Activated naive CD8-positive, alpha-beta T cell treated with anti-CD3 and anti-CD28 coated beads for 36 hours (primary cell): ENCODE data around the gene P3H4. TPM values are rescaled to one million over a fixed set of nuclear protein-coding genes. Genes with fewer than 3 reads are reported as not detected.
"Not testable (repeated sequence)": the region's sequence is repeated elsewhere in the genome, so short reads cannot be mapped to it uniquely, and the experiment has no call there.

Experiments used
- DNase-seq: peaks from one replicate; pipeline ENCODE4 v3.0.0; 2021
- H3K27ac Mint-ChIP-seq: one replicate; pipeline ENCODE4 v1.8.0; 2022; ENCODE audit warnings: mild to moderate bottlenecking, moderate library complexity, mixed read lengths
- H3K27me3 Mint-ChIP-seq: one replicate; pipeline ENCODE4 v1.8.0; 2022; ENCODE audit warnings: mild to moderate bottlenecking, mixed read lengths
- H3K36me3 Mint-ChIP-seq: one replicate; pipeline ENCODE4 v1.8.0; 2021; ENCODE audit warnings: mild to moderate bottlenecking, mixed read lengths
- H3K4me1 Mint-ChIP-seq: one replicate; pipeline ENCODE4 v1.8.0; 2021; ENCODE audit warnings: mixed read lengths
- H3K4me3 Mint-ChIP-seq: one replicate; pipeline ENCODE4 v1.8.0; 2022; ENCODE audit warnings: mild to moderate bottlenecking, moderate library complexity, mixed read lengths
- H3K9me3 Mint-ChIP-seq: one replicate; pipeline ENCODE4 v1.8.0; 2022; ENCODE audit warnings: mixed read lengths
- total RNA-seq, 2 experiments: library from RNA; stranded (reverse); gene quantifications; one replicate each; pipeline ENCODE4 v1.2.3, GENCODE V29; 2021

P3H4 gene
- total RNA-seq, 2 experiments from 2014 or later, result 1.5 to 1.8 TPM

DNA sequence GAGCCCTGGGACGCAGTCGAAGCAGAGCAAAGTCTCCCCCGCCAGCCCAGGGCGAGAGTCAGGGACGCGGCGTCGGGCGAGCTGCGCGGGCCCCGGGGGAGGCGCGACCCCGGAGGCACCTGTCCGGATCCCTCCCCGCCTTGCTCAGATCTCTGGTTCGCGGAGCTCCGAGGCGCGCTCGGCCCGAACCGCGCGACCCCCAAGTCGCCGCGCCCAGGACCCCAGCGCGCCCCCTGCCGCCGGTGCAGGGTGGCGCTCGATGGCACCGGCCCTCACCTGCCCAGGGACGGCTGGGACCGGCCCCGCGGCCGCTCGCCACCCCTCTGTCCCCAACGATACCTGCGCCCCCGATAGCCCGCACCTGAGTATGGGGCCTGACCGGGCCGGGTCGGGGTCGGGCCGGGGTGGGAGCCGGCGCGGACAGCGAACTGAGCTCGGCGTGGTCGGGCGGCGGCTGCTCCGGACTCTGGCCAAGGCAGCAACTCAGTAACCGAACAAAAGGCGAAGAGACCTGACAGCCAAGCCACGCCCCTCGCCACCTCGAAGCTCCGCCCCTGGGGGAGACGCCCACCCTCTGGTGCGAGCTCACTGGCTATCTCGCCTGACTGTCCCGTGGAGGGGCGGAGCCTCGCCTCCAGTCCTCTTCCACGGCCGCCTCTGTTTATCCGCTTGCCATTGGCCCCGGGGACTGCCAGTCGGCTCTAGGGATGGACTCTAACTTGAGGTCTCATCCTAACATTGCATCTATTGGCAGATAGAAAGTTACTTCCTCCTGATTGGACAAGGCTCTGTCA, 25.3 kb downstream of the P3H4 start, which contains the start of gene JUP:
TSS of gene JUP (minus strand) at position 485 of the 794 bp plus-strand sequence. CDS start 14,857 bp downstream, outside the sequence.
- Mint-ChIP-seq H3K27ac (no peak within 1 kb of the TSS), H3K9me3 (no peaks in the 10 kb centered on the region), H3K36me3 (no peaks in the 10 kb centered on the region), H3K27me3 (peaks cover 36% of the 10 kb centered on the region), H3K4me1 (peaks cover 29% of the 10 kb centered on the region), H3K4me3 (peak within 1 kb of the TSS; percentile 45)
- peak; percentile 93 for DNase-seq

DNA sequence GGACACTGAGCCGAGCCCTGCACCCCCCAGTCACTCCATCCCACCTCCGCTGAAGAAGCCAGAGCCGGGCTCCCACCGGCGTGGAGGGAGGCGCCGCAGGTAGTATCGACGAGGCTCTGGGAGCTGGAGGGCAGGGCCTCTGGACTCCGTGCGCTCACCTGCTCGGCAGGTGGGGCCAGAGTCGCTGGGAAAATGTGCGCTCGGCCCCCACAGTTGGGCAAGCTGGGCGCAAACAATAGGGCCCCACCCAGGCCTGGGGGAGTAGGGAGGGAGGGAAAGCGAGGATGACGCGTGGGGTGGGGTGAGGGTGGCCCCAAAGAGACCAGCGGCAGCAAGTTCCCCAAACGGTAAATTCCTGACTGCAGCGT, 25.9 kb downstream of the P3H4 start:
- Mint-ChIP-seq H3K36me3 (no peaks in the 10 kb centered on the region), H3K4me3 (peak overlapping the region; percentile 22), H3K27me3 (peaks cover 39% of the 10 kb centered on the region)

DNA sequence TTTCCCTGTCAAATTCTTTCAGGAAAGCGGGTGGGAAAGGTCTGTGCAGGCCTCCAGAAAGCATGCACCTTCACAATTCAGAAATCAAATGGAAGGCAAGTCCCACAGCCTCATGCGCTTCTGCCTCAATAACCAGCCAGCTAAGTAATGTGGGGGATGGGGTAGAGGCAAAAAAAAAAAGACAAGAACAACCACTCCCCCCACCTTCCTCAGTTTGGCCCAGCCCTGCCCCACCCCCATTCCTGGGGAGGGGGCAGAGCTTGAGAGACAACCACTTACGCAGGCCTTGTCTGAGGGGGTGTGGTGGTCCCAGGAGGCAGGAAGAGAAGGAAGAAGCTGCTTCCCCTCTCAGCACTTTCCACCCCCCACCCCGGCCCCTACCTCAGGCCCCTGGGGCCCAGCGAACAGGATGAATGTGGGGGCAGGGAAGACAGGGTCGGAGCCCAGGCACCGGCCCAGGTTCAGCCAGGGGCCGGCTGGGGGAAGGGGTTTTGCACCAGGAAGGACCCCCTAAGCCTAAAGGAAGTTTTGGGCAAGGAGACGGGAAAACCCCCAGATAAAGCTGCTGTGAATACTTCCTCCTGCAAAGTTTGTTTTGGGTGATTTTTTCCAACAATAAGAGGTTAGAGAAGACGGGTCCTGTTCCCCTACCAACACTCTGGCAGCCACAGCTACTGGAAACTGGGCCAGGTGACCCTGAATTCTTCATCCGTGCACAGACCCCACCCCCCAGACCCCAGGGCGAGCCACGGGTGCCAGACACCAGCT, 26.5 kb downstream of the P3H4 start:
- H3K36me3 Mint-ChIP-seq, result no peaks in the 10 kb centered on the region
- H3K27me3 Mint-ChIP-seq, result peaks cover 39% of the 10 kb centered on the region
- peaks cover 29% of the 10 kb centered on the region for H3K4me1 Mint-ChIP-seq
- no peaks in the 10 kb centered on the region for H3K9me3 Mint-ChIP-seq
- no peak overlapping the region for H3K27ac Mint-ChIP-seq
- DNase-seq, result no peak
- H3K4me3 Mint-ChIP-seq, result peak overlapping the region; percentile 22

More for the DNA sequence above, 25.9 kb downstream of the P3H4 start:
- DNase-seq, result no peak
- Mint-ChIP-seq H3K9me3 (no peaks in the 10 kb centered on the region), H3K4me1 (peaks cover 29% of the 10 kb centered on the region), H3K27ac (no peak overlapping the region)

DNA sequence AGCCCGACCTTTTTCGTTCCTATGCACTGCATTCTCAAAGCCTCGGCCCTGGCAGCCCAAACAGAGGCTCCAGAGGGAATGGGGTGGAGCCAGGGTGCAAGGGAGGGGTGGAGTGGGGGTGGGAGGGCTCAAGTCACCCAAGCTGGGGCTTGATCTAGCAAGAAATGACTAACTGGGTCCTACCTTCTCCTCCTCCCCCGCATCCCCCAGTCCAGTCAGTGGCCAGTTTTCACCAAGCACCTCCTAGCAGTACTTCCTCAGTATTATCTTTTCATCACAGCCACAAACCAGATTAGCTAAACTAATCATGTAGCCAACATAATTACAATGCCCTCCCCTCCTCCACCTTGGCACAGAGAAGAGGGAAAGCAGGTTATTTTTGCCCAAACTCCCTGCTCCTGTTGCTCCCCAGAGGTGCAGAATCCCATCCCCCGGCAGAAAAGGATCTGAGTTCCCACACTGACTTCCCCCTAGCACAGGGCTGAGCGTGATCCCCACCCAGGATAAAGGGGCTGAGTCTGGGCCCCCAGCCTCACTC, 27.5 kb downstream of the P3H4 start:
- Mint-ChIP-seq H3K9me3 (no peaks in the 10 kb centered on the region), H3K4me1 (peaks cover 28% of the 10 kb centered on the region), H3K36me3 (no peaks in the 10 kb centered on the region), H3K27me3 (peaks cover 35% of the 10 kb centered on the region), H3K27ac (no peak overlapping the region), H3K4me3 (no peak overlapping the region)
- DNase-seq, result no peak

DNA sequence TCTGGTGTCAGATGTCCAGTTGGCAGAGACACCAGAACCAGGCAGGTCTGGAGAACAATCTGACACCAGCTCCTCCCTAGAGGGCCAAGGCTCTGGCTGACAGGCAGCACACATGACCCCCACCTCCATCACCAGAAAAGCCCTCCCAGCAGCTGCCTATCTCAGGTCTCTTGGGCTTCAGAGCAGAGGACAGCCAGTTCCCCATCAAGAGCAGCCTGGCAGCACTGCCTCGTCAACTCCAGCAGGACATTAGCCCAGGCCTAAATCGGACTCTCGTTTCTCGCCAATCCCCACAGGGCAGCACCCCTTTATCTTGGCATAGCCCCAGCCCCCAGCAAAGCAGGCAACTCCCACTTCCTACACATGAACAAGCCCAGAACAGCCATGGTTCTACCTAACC, 29.6 kb downstream of the P3H4 start:
- Mint-ChIP-seq H3K27me3 (peaks cover 31% of the 10 kb centered on the region), H3K4me1 (peaks cover 12% of the 10 kb centered on the region)

DNA sequence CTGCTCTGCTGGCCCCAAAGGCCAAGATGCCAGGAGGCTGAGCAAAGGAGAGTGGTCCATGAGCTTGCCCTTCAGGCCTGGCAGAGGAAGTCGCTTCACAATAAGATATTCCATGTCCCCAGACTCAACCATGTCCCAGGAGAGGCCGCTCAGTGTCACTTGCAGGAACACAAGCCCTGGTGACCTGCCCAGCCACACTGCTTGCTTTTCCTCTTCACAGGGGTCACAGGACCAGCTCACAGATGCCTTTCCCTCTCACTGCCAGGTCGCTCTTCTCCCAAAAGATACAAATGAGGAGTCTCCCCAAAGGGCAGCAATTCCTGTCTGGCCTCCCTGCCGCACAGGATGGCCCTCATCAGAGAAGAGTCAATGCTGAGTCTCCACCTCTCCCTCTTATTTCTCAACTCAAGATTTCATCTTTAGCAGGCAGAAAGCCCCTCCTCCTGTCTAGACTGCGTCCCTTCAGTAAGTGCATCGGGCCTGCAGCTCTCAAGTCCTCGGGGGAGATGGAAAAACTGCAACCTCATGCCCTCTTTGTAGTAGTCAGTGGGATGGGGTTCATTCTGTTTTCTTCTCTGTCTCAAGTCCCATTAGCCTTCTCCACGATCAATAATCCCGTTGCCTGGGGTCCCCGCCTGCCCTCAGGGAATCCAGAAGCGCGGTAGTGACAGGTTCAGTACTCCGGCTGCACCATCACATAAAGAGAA, 30.2 kb downstream of the P3H4 start:
- H3K27ac Mint-ChIP-seq, result no peak overlapping the region

More for the DNA sequence above, 29.6 kb downstream of the P3H4 start:
- Mint-ChIP-seq H3K4me3 (no peak overlapping the region), H3K9me3 (no peaks in the 10 kb centered on the region), H3K27ac (no peak overlapping the region), H3K36me3 (no peaks in the 10 kb centered on the region)
- no peak for DNase-seq

DNA sequence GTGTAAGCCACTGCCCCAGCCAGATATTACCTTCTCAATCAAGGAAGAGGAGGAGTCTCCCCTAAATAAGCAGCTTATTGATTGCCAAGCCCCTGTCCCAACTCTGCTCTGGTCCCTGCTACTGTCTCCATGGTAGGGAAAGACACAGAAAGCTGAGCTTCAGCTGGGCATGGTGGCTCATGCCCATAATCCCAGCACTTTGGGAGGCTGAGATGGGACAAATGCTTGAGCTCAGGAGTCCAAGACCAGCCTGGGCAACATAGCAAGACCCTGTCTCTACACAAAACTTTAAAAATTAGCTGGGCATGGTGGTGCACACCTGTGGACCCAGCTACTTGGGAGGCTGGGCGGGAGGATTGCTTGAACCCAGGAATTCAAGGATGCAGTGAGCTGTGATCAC, 31.8 kb downstream of the P3H4 start:
- Mint-ChIP-seq H3K27ac (no peak overlapping the region), H3K36me3 (no peaks in the 10 kb centered on the region), H3K27me3 (peaks cover 19% of the 10 kb centered on the region), H3K9me3 (no peaks in the 10 kb centered on the region), H3K4me3 (no peak overlapping the region), H3K4me1 (peaks cover 4% of the 10 kb centered on the region)
- no peak for DNase-seq

More for the DNA sequence above, 30.2 kb downstream of the P3H4 start:
- peaks cover 8% of the 10 kb centered on the region for H3K4me1 Mint-ChIP-seq
- no peaks in the 10 kb centered on the region for H3K36me3 Mint-ChIP-seq
- DNase-seq, result no peak
- H3K9me3 Mint-ChIP-seq, result no peaks in the 10 kb centered on the region
- no peak overlapping the region for H3K4me3 Mint-ChIP-seq
- H3K27me3 Mint-ChIP-seq, result peaks cover 26% of the 10 kb centered on the region

DNA sequence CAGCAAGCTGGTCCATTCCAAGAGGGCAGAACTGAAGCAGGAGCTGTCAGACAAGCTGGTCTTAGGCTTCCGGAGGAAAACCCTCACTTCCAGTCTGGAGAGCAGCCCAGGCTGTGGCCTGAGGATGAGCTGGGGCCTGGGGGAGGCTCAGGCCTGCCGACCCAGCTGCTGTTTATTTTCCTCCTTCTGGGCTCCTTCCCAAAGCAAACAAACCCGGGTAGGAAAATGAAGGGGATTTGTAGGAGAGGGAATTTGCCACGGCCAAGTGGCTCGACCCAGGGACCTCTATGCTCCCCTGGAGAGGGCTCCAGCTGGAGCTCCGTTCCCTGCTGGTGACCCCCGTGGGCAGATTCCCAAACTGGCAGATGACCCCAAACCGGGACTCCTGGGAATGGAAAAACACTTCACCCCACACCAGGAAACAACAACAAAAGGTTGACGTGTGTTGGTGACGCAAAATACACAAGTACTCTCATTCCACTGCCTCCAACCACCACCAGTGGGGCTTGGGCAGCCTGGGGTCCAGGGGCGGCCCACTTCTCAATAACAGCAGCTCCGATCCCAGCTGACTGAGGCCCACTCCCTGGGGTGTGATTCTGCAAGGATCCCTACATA, 34.1 kb downstream of the P3H4 start:
- Mint-ChIP-seq H3K36me3 (no peaks in the 10 kb centered on the region), H3K9me3 (no peaks in the 10 kb centered on the region), H3K27me3 (peaks cover 5% of the 10 kb centered on the region), H3K27ac (no peak overlapping the region), H3K4me1 (no peaks in the 10 kb centered on the region), H3K4me3 (no peak overlapping the region)
- DNase-seq, result no peak

DNA sequence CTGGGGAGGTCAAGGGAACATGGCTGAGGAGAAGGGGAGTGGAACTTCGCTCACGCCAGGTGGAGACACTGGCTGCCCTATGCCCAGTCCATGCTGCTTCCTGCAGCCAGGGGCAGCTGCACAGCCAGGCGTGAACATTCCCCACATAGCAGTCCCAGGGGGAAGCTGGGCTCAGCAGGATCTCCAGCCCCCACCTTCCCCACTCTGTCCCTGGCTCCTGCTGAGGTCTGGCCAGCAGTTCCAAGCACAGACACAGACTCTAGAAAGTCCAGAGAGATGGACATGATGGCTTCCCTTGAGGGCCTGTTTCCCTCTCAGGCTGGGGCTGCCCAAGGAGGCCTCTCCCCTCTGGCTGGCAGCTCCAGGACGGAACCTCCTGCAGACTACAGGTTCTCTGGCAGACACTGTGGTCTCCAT, 34.6 kb downstream of the P3H4 start:
- Mint-ChIP-seq H3K4me3 (no peak overlapping the region), H3K27me3 (peaks cover 5% of the 10 kb centered on the region), H3K27ac (no peak overlapping the region), H3K4me1 (no peaks in the 10 kb centered on the region), H3K36me3 (no peaks in the 10 kb centered on the region), H3K9me3 (no peaks in the 10 kb centered on the region)
- no peak for DNase-seq

DNA sequence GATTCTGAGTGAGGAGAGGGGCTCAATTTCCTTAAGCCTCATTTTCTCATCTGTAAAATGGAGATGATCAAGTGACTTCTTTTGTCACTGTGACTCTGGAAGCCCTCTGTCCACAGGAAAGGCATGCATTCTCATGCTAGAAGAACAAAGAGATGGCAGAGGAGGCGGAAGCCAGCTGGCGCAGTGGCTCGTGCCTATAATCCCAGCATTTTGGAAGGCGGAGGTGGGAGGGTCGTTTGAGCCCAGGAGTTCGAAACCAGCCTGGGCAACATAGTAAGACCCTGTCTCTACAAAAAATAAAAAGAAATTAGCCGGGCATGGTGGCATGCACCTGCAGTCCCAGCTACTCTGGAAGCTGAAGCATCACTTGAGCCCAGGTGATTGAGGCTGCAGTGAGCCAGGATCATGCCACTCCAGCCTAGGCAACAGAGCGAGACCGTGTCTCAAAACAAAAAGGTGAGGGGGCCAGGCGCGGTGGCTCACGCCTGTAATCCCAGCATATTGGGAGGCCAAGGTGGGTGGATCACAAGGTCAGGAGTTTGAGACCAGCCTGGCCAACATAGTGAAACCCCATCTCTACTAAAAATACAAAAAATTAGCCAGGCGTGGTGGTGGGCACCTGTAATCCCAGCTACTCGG, 35.4 kb downstream of the P3H4 start:
- H3K27ac Mint-ChIP-seq, H3K27me3 Mint-ChIP-seq, H3K9me3 Mint-ChIP-seq, DNase-seq, H3K4me1 Mint-ChIP-seq, H3K36me3 Mint-ChIP-seq, H3K4me3 Mint-ChIP-seq: not testable (repeated sequence)

DNA sequence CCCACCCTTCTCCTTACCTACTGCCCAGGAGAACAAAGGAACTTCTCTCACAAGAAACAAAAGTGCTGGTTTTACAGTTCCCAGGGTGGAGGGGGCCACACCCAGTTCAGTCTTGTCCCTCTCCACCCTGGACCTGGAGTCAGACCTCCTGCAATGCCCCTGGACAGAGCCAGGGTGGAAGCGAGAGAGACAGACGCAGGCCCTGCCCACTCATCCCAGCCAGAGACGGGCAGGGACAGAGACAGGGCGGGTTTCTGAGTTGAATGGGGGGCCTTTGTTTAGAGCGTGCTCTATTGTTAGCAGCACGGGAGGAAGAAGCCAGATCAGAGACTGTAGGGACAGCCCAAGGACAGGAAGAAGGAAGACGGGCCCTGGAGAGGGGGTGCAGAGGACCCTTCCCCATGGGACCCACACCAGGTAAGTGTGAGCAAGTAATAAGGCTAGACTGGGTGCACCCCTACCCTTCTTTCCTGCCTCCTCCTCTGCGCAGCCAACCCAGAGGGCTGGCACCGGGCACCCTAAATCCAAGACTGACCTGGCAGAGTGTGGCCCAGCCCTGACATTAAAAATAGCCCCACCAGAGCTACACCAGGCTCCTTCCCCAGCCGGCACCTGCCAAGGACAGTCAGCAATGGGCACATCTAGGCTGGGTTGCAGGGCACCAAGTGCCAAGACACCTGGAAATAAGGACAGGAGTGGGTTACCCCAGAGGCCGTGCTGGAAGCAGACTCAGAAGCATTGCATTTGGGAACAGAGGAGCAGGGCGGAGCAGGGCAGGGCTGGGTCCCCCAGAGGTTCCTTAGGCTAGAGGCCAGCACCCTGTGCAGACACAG, 36.1 kb downstream of the P3H4 start:
- Mint-ChIP-seq H3K4me1 (peaks cover 2% of the 10 kb centered on the region), H3K27ac (no peak overlapping the region), H3K36me3 (no peaks in the 10 kb centered on the region), H3K9me3 (no peaks in the 10 kb centered on the region), H3K4me3 (no peak overlapping the region), H3K27me3 (no peaks in the 10 kb centered on the region)
- no peak for DNase-seq

DNA sequence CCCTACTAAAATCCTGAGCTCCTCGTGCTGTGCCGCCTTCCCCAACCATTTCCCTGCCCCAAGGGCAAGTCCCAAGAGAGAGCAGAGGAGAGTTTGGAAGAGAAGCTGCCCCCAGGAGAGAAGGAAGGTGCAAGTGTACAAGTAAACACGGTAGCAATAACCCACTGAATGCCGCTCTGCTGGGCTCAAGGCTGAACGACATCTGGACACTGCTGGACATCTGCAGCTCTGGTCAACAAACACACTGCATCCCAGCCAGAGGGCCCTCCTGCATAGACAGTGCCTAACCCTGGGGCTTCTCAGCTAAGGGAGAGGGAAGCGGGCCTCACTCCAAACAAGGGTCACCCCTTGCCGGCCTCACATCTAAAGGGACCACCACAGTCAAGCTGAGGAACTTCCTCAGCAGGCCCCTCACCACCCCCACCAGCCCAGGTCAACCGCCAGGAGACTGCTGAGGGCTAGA, 38.0 kb downstream of the P3H4 start:
- no peaks in the 10 kb centered on the region for H3K9me3 Mint-ChIP-seq
- DNase-seq, result no peak
- H3K4me3 Mint-ChIP-seq, result no peak overlapping the region
- H3K27ac Mint-ChIP-seq, result no peak overlapping the region
- H3K4me1 Mint-ChIP-seq, result peaks cover 2% of the 10 kb centered on the region
- no peaks in the 10 kb centered on the region for H3K27me3 Mint-ChIP-seq
- H3K36me3 Mint-ChIP-seq, result no peaks in the 10 kb centered on the region

DNA sequence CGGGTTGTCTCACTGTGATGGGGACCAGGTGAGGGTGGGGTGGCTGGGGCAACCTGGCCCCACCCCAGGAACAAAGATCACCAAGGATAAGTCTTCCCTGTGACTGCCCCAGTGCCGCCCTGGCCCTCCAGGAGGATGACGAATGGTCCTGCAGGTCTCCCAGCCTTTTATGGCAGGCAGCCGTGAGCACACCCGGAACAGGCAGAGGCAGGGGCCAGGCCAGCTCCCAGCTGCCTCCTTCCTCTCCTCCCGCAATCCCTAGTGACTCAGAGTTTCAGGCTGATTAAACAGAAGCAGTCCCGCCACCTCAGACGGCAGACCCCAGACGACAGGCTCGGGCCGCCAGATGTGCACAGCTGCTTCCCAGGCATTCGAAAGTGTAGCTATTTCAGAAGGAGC, 38.6 kb downstream of the P3H4 start:
- Mint-ChIP-seq H3K9me3 (no peaks in the 10 kb centered on the region), H3K36me3 (no peaks in the 10 kb centered on the region), H3K4me3 (no peak overlapping the region), H3K27me3 (no peaks in the 10 kb centered on the region), H3K27ac (no peak overlapping the region), H3K4me1 (peaks cover 2% of the 10 kb centered on the region)
- DNase-seq, result no peak
